D341Med (cell line): ENCODE data around the gene PIGC.

Experiments
- DNase-seq: peaks from one replicate; pipeline ENCODE4 v3.0.0; 2012; ENCODE audit warnings: low spot score

The PIGC gene

GRCh38 chr1:172429331-172430127 is 14.3 kb downstream of the PIGC start:
- DNase-seq = peak; percentile 55

GRCh38 chr1:172427191-172427590 is 16.7 kb downstream of the PIGC start:
- no peak for DNase-seq

GRCh38 chr1:172425339-172425738 is 18.5 kb downstream of the PIGC start:
- no peak for DNase-seq

- DNase-seq = no peak
Observed at GRCh38 chr1:172423336-172423735, 20.5 kb downstream of the PIGC start.

GRCh38 chr1:172421974-172422604 is 21.8 kb downstream of the PIGC start:
- no peak for DNase-seq

- DNase-seq = no peak
Observed at GRCh38 chr1:172420385-172420784, 23.5 kb downstream of the PIGC start, which contains the start of gene C1orf105. TSS of gene C1orf105 (plus strand) at chr1:172420685. CDS start at chr1:172420886, 201 bp downstream.

- DNase-seq = no peak
Observed at GRCh38 chr1:172417557-172417956, 26.3 kb downstream of the PIGC start.

GRCh38 chr1:172416496-172417035 is 27.3 kb downstream of the PIGC start:
- no peak for DNase-seq

GRCh38 chr1:172414331-172414730 is 29.5 kb downstream of the PIGC start:
- DNase-seq = no peak

- DNase-seq = no peak
Observed at GRCh38 chr1:172411791-172412338, 32.0 kb downstream of the PIGC start.

- DNase-seq = no peak
Observed at GRCh38 chr1:172410027-172410426, 33.8 kb downstream of the PIGC start.

GRCh38 chr1:172408958-172409357 is 34.9 kb downstream of the PIGC start:
- DNase-seq = no peak

- DNase-seq = no peak
Observed at GRCh38 chr1:172406968-172407367, 36.9 kb downstream of the PIGC start.

GRCh38 chr1:172405912-172406311 is 38.0 kb downstream of the PIGC start:
- DNase-seq = no peak

- DNase-seq = no peak
Observed at GRCh38 chr1:172404121-172404520, 39.7 kb downstream of the PIGC start.

GRCh38 chr1:172402878-172403569 is 40.8 kb downstream of the PIGC start:
- DNase-seq = no peak

- DNase-seq = no peak
Observed at GRCh38 chr1:172401892-172402291, 42.0 kb downstream of the PIGC start.

GRCh38 chr1:172401477-172401876 is 42.4 kb downstream of the PIGC start:
- no peak for DNase-seq

GRCh38 chr1:172400722-172401105 is 43.2 kb downstream of the PIGC start:
- no peak for DNase-seq

- no peak for DNase-seq
Observed at GRCh38 chr1:172399756-172400721, 43.8 kb downstream of the PIGC start.
